ENCODE data around the gene SPOPL.

DNA sequence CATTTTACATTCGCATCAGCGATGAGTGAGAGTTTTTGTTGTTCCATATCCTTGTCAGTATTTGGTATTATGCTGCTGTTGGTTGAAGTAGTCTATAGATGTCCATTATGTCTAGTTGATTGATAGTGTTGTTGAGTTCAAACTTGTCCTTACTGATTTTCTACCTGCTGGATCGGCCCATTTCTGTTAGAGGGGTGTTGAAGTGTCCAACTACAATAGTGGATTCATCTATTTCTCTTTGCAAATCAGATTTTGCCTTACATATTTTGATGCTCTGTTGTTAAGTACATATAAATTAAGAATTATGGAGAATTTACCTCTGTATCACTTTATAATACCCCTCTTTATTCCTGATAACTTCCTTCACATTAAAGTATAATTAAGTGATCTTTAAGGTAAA lies 8.7 kb downstream of the SPOPL start:
- TF ChIP-seq CTCF (IDR thresholded peaks at IDR 0.05) = no peak
- no peak for TF ChIP-seq POLR2A (IDR thresholded peaks at IDR 0.05)

All from Peyer's patch (tissue), 4 donors.